Glutamatergic neuron (in vitro differentiated cells): Measurements from ENCODE around the gene TICRR. TPM values are rescaled to one million over a fixed set of nuclear protein-coding genes. Genes with fewer than 3 reads are reported as not detected.

Experiments used
- DNase-seq: peaks from one replicate; pipeline ENCODE4 v3.0.0; 2022
- H3K27ac Mint-ChIP-seq: one replicate; pipeline ENCODE4 v1.8.0; 2020; ENCODE audit warnings: mild to moderate bottlenecking, mixed read lengths, inconsistent platforms; ENCODE audit not compliant: unreplicated experiment
- H3K27me3 Mint-ChIP-seq: one replicate; pipeline ENCODE4 v1.8.0; 2020; ENCODE audit warnings: mild to moderate bottlenecking, moderate library complexity, mixed read lengths, inconsistent platforms; ENCODE audit not compliant: unreplicated experiment
- H3K36me3 Mint-ChIP-seq: one replicate; pipeline ENCODE4 v1.8.0; 2020; ENCODE audit warnings: mild to moderate bottlenecking, mixed read lengths, inconsistent platforms; ENCODE audit not compliant: unreplicated experiment
- H3K4me1 Mint-ChIP-seq: one replicate; pipeline ENCODE4 v1.8.0; 2020; ENCODE audit warnings: mild to moderate bottlenecking, low read depth, mixed read lengths, inconsistent platforms; ENCODE audit not compliant: unreplicated experiment
- H3K4me3 Mint-ChIP-seq: one replicate; pipeline ENCODE4 v1.8.0; 2020; ENCODE audit warnings: mild to moderate bottlenecking, mixed read lengths, inconsistent platforms; ENCODE audit not compliant: unreplicated experiment
- H3K9me3 Mint-ChIP-seq: one replicate; pipeline ENCODE4 v1.8.0; 2020; ENCODE audit warnings: mild to moderate bottlenecking, moderate library complexity, mixed read lengths, inconsistent platforms; ENCODE audit not compliant: unreplicated experiment
- total RNA-seq: library from RNA; stranded (reverse); fragmentation: NEBNext Ultra II Directional; extraction: Animal tissue kit (Norgen Biotek cat#: 25700); gene quantifications from one replicate; pipeline ENCODE4 v1.2.1, GENCODE V29; 2021; ENCODE audit not compliant: unreplicated experiment
- TF ChIP-seq, protein P1 (sequence below): fragments of 200-600 bp; sonication (generic); IDR thresholded peaks from one replicate; pipeline ENCODE4 v1.5.0; 2021; ENCODE audit not compliant: partially characterized antibody, unreplicated experiment

TICRR gene
- total RNA-seq, 1 donor from 2014 or later, result 2.7 TPM

- Mint-ChIP-seq H3K9me3 (peaks cover 2% of the 10 kb centered on the region), H3K4me1 (no peaks in the 10 kb centered on the region), H3K27ac (no peak overlapping the region), H3K36me3 (peaks cover 4% of the 10 kb centered on the region), H3K27me3 (peaks cover 4% of the 10 kb centered on the region), H3K4me3 (no peak overlapping the region)
- no peak for DNase-seq
- TF ChIP-seq, protein P1, sequence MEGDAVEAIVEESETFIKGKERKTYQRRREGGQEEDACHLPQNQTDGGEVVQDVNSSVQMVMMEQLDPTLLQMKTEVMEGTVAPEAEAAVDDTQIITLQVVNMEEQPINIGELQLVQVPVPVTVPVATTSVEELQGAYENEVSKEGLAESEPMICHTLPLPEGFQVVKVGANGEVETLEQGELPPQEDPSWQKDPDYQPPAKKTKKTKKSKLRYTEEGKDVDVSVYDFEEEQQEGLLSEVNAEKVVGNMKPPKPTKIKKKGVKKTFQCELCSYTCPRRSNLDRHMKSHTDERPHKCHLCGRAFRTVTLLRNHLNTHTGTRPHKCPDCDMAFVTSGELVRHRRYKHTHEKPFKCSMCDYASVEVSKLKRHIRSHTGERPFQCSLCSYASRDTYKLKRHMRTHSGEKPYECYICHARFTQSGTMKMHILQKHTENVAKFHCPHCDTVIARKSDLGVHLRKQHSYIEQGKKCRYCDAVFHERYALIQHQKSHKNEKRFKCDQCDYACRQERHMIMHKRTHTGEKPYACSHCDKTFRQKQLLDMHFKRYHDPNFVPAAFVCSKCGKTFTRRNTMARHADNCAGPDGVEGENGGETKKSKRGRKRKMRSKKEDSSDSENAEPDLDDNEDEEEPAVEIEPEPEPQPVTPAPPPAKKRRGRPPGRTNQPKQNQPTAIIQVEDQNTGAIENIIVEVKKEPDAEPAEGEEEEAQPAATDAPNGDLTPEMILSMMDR, result no peak
These were observed 66.8 kb downstream of the TICRR start for GRCh38 chr15:89642106-89642505.

GRCh38 chr15:89645680-89646079 is 70.4 kb downstream of the TICRR start:
- DNase-seq, result no peak
- no peak overlapping the region for H3K4me3 Mint-ChIP-seq
- no peaks in the 10 kb centered on the region for H3K36me3 Mint-ChIP-seq
- H3K27me3 Mint-ChIP-seq, result peaks cover 7% of the 10 kb centered on the region
- H3K27ac Mint-ChIP-seq, result no peak overlapping the region
- H3K4me1 Mint-ChIP-seq, result no peaks in the 10 kb centered on the region
- peaks cover 2% of the 10 kb centered on the region for H3K9me3 Mint-ChIP-seq
- TF ChIP-seq, protein P1, result no peak

- no peak overlapping the region for H3K27ac Mint-ChIP-seq
- DNase-seq, result no peak
- H3K9me3 Mint-ChIP-seq, result peaks cover 2% of the 10 kb centered on the region
- TF ChIP-seq, protein P1, result no peak
- H3K4me3 Mint-ChIP-seq, result no peak overlapping the region
- no peaks in the 10 kb centered on the region for H3K4me1 Mint-ChIP-seq
- peaks cover 7% of the 10 kb centered on the region for H3K27me3 Mint-ChIP-seq
- no peaks in the 10 kb centered on the region for H3K36me3 Mint-ChIP-seq
These were observed 71.3 kb downstream of the TICRR start for GRCh38 chr15:89646416-89647141.

DNA sequence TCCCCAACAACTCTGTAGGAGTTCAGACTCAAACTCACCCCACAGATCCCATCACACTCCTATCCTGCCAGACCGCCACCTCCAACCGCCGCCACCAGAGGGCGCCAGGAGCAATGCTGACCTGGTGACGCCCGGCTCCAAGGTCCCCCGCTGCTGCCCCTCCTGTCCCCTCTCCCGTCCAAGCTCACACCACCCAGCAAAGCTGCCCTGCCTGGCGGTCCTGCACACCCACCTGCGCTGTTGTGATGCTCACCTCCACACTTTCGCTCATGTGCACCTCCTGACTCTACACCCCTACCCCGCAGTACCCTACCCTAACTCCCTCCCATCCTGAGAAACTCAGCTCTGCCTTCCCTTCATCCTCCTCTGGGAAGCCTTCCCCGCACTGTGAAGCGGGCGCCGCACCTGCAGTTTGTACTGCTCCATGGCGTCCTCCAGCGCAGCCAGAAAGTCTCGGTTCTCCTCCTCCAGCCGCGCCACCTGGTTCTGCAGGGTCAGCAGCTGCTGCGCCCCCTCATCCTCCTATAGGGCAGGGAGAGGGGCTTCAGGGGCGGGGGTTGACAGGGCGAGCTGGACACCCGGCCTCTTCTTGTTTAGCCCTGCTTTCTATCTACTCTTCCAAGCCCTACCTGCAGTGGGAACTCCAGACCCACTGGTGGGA is 72.1 kb downstream of the TICRR start:
- DNase-seq, result peak; percentile 94
- TF ChIP-seq, protein P1, result peak; percentile 88
- Mint-ChIP-seq H3K36me3 (no peaks in the 10 kb centered on the region), H3K4me3 (no peak overlapping the region), H3K9me3 (peaks cover 2% of the 10 kb centered on the region), H3K4me1 (no peaks in the 10 kb centered on the region), H3K27me3 (peaks cover 7% of the 10 kb centered on the region), H3K27ac (no peak overlapping the region)
